ENCODE data around the gene FILIP1L.
"Not testable (repeated sequence)": the region's sequence is repeated elsewhere in the genome, so short reads cannot be mapped to it uniquely, and the experiment has no call there.

The FILIP1L gene

GRCh38 chr3:100068826-100069225, 45.5 kb downstream of the FILIP1L start:
- Mint-ChIP-seq H3K4me3 (no peak overlapping the region), H3K27me3 (no peaks in the 10 kb centered on the region), H3K9me3 (peaks cover 0 to 3% of the 10 kb centered on the region in 2 donors), H3K27ac (no peak overlapping the region), H3K36me3 (peaks cover 8 to 10% of the 10 kb centered on the region in 2 donors), H3K4me1 (peaks cover 28 to 41% of the 10 kb centered on the region in 2 donors)
- DNase-seq (peak; percentile 68), ATAC-seq (replicated peaks) (peak; percentile 81 to 83)

GRCh38 chr3:100067589-100067988, 46.7 kb downstream of the FILIP1L start:
- ATAC-seq (replicated peaks) (peak; percentile 44 to 51), DNase-seq (no peak)
- H3K27ac Mint-ChIP-seq, result no peak overlapping the region
- no peaks in the 10 kb centered on the region for H3K27me3 Mint-ChIP-seq
- H3K9me3 Mint-ChIP-seq, result peaks cover 0 to 3% of the 10 kb centered on the region in 2 donors
- peaks cover 8 to 10% of the 10 kb centered on the region in 2 donors for H3K36me3 Mint-ChIP-seq
- H3K4me3 Mint-ChIP-seq, result no peak overlapping the region
- H3K4me1 Mint-ChIP-seq, result peaks cover 22 to 31% of the 10 kb centered on the region in 2 donors

GRCh38 chr3:100063929-100064461, 50.3 kb downstream of the FILIP1L start:
- Mint-ChIP-seq H3K4me1 (peaks cover 5 to 10% of the 10 kb centered on the region in 2 donors), H3K36me3 (peaks cover 2 to 4% of the 10 kb centered on the region in 2 donors), H3K27me3 (no peaks in the 10 kb centered on the region), H3K27ac (no peak overlapping the region), H3K4me3 (no peak overlapping the region), H3K9me3 (no peaks in the 10 kb centered on the region)
- no peak for DNase-seq
- ATAC-seq (replicated peaks), result no peak

GRCh38 chr3:100062665-100063064, 51.6 kb downstream of the FILIP1L start:
- peaks cover 5 to 6% of the 10 kb centered on the region in 2 donors for H3K4me1 Mint-ChIP-seq
- no peak overlapping the region for H3K27ac Mint-ChIP-seq
- no peaks in the 10 kb centered on the region for H3K9me3 Mint-ChIP-seq
- DNase-seq, result no peak
- no peak overlapping the region for H3K4me3 Mint-ChIP-seq
- H3K27me3 Mint-ChIP-seq, result no peaks in the 10 kb centered on the region
- no peak for ATAC-seq (replicated peaks)
- peaks cover 2 to 4% of the 10 kb centered on the region in 2 donors for H3K36me3 Mint-ChIP-seq

- H3K4me1 Mint-ChIP-seq, result peaks cover 5 to 6% of the 10 kb centered on the region in 2 donors
- H3K27me3 Mint-ChIP-seq, result no peaks in the 10 kb centered on the region
Measured at GRCh38 chr3:100060685-100061484, 53.4 kb downstream of the FILIP1L start.

GRCh38 chr3:100059472-100059871, 54.8 kb downstream of the FILIP1L start:
- ATAC-seq (replicated peaks) (no peak), DNase-seq (no peak)
- H3K27me3 Mint-ChIP-seq, result no peaks in the 10 kb centered on the region
- H3K9me3 Mint-ChIP-seq, result no peaks in the 10 kb centered on the region
- peaks cover 5 to 7% of the 10 kb centered on the region in 2 donors for H3K4me1 Mint-ChIP-seq
- no peak overlapping the region for H3K27ac Mint-ChIP-seq
- no peak overlapping the region for H3K4me3 Mint-ChIP-seq
- H3K36me3 Mint-ChIP-seq, result peaks cover 6 to 11% of the 10 kb centered on the region in 2 donors

More at GRCh38 chr3:100060685-100061484, 53.4 kb downstream of the FILIP1L start:
- peak in 1 of 2 donors; percentile 44 for ATAC-seq (replicated peaks)
- no peak overlapping the region for H3K4me3 Mint-ChIP-seq
- no peak for DNase-seq
- H3K9me3 Mint-ChIP-seq, result no peaks in the 10 kb centered on the region
- peaks cover 0 to 4% of the 10 kb centered on the region in 2 donors for H3K36me3 Mint-ChIP-seq
- no peak overlapping the region for H3K27ac Mint-ChIP-seq

GRCh38 chr3:100057716-100058575, 56.4 kb downstream of the FILIP1L start:
- H3K9me3 Mint-ChIP-seq, result no peaks in the 10 kb centered on the region
- H3K27ac Mint-ChIP-seq, result no peak overlapping the region
- no peak overlapping the region for H3K4me3 Mint-ChIP-seq
- ATAC-seq (replicated peaks) (no peak), DNase-seq (no peak)
- peaks cover 5 to 7% of the 10 kb centered on the region in 2 donors for H3K4me1 Mint-ChIP-seq
- peaks cover 6 to 12% of the 10 kb centered on the region in 2 donors for H3K36me3 Mint-ChIP-seq
- no peaks in the 10 kb centered on the region for H3K27me3 Mint-ChIP-seq

- Mint-ChIP-seq H3K27ac (no peak overlapping the region), H3K4me1 (peaks cover 3 to 7% of the 10 kb centered on the region in 2 donors)
Measured at GRCh38 chr3:100053951-100054620, 60.2 kb downstream of the FILIP1L start.

GRCh38 chr3:100051513-100051912, 62.8 kb downstream of the FILIP1L start:
- H3K36me3 Mint-ChIP-seq, result peaks cover 6 to 11% of the 10 kb centered on the region in 2 donors
- DNase-seq; H3K4me3 Mint-ChIP-seq; H3K9me3 Mint-ChIP-seq; H3K27me3 Mint-ChIP-seq; ATAC-seq (replicated peaks); H3K27ac Mint-ChIP-seq: not testable (repeated sequence)
- peaks cover 16 to 26% of the 10 kb centered on the region in 2 donors for H3K4me1 Mint-ChIP-seq

More at GRCh38 chr3:100053951-100054620, 60.2 kb downstream of the FILIP1L start:
- H3K9me3 Mint-ChIP-seq, result no peaks in the 10 kb centered on the region
- no peak overlapping the region for H3K4me3 Mint-ChIP-seq
- no peaks in the 10 kb centered on the region for H3K27me3 Mint-ChIP-seq
- ATAC-seq (replicated peaks) (no peak), DNase-seq (no peak)
- H3K36me3 Mint-ChIP-seq, result peaks cover 6 to 11% of the 10 kb centered on the region in 2 donors

- Mint-ChIP-seq H3K27ac (peak overlapping the region; percentile 89), H3K4me1 (peaks cover 36 to 54% of the 10 kb centered on the region in 2 donors)
Measured at GRCh38 chr3:100048248-100048647, 66.1 kb downstream of the FILIP1L start.

GRCh38 chr3:100047455-100048141, 66.7 kb downstream of the FILIP1L start:
- Mint-ChIP-seq H3K9me3 (no peaks in the 10 kb centered on the region), H3K4me1 (peaks cover 43 to 60% of the 10 kb centered on the region in 2 donors), H3K4me3 (peak overlapping the region; percentile 70 to 71), H3K27ac (peak overlapping the region; percentile 89), H3K27me3 (no peaks in the 10 kb centered on the region), H3K36me3 (peaks cover 0 to 6% of the 10 kb centered on the region in 2 donors)
- DNase-seq (peak; percentile 52), ATAC-seq (replicated peaks) (peak; percentile 86 to 88)

More at GRCh38 chr3:100048248-100048647, 66.1 kb downstream of the FILIP1L start:
- ATAC-seq (replicated peaks) (no peak), DNase-seq (no peak)
- peaks cover 0 to 6% of the 10 kb centered on the region in 2 donors for H3K36me3 Mint-ChIP-seq
- H3K4me3 Mint-ChIP-seq, result peak overlapping the region; percentile 46 to 70
- H3K27me3 Mint-ChIP-seq, result no peaks in the 10 kb centered on the region
- no peaks in the 10 kb centered on the region for H3K9me3 Mint-ChIP-seq

- H3K36me3 Mint-ChIP-seq, result peaks cover 0 to 6% of the 10 kb centered on the region in 2 donors
- DNase-seq (no peak), ATAC-seq (replicated peaks) (no peak)
- peaks cover 44 to 62% of the 10 kb centered on the region in 2 donors for H3K4me1 Mint-ChIP-seq
- no peaks in the 10 kb centered on the region for H3K27me3 Mint-ChIP-seq
- H3K4me3 Mint-ChIP-seq, result peak overlapping the region; percentile 70 to 71
- no peaks in the 10 kb centered on the region for H3K9me3 Mint-ChIP-seq
- peak overlapping the region; percentile 89 for H3K27ac Mint-ChIP-seq
Measured at GRCh38 chr3:100046986-100047385, 67.3 kb downstream of the FILIP1L start.

- Mint-ChIP-seq H3K4me3 (peak overlapping the region in 1 of 2 donors; percentile 4), H3K4me1 (peaks cover 47 to 69% of the 10 kb centered on the region in 2 donors), H3K27ac (peak overlapping the region; percentile 3), H3K9me3 (no peaks in the 10 kb centered on the region), H3K36me3 (peaks cover 0 to 3% of the 10 kb centered on the region in 2 donors), H3K27me3 (no peaks in the 10 kb centered on the region)
- ATAC-seq (replicated peaks), result no peak
- no peak for DNase-seq
Measured at GRCh38 chr3:100045696-100046095, 68.6 kb downstream of the FILIP1L start.

Data from stimulated activated naive B cell treated with anti-CD40 and anti-IgM and Interleukin-4, amounts not matched to agents 10 μg/mL and 1 μg/mL and 100 μg/mL, for 72 hours (primary cell).